Muscle of leg (tissue), 11 donors: Measurements from ENCODE around the gene TES. TPM values are rescaled to one million over a fixed set of nuclear protein-coding genes. Genes with fewer than 3 reads are reported as not detected.

Experiments used
- DNase-seq: peaks from one replicate; pipeline ENCODE4 v3.0.0; 2013
- H3K27ac ChIP-seq: one replicate; pipeline ENCODE4 v1.5.1; 2013; ENCODE audit warnings: mild to moderate bottlenecking, low read length, control low read depth
- H3K27me3 ChIP-seq: one replicate; pipeline ENCODE4 v1.6.1; 2013; ENCODE audit warnings: low read length; ENCODE audit not compliant: control insufficient read depth, insufficient read depth
- H3K36me3 ChIP-seq: one replicate; pipeline ENCODE4 v1.6.1; 2013; ENCODE audit warnings: low read length; ENCODE audit not compliant: control insufficient read depth, insufficient read depth
- H3K4me1 ChIP-seq: one replicate; pipeline ENCODE4 v1.6.1; 2013; ENCODE audit warnings: low read length; ENCODE audit not compliant: control insufficient read depth, insufficient read depth
- H3K4me3 ChIP-seq: one replicate; pipeline ENCODE4 v1.5.1; 2013; ENCODE audit warnings: low read length, control low read depth
- H3K9me3 ChIP-seq: replicated peaks from 2 replicates; pipeline ENCODE4 v1.6.1; 2013; ENCODE audit warnings: low read depth, low read length; ENCODE audit not compliant: control insufficient read depth
- WGBS: methylation state at CpG from one replicate; pipeline ENCODE4 v1.1.5; 2013; ENCODE audit warnings: missing lambda C conversion rate; ENCODE audit not compliant: insufficient coverage; 5-methylcytosine and 5-hydroxymethylcytosine counted together
- polyA plus RNA-seq, 8 donors: library from polyadenylated mRNA; unstranded; fragments of 120-200 nt; gene quantifications; one replicate each; pipeline versions ENCODE4 v1.2.1 to v1.2.3, GENCODE V29; 2013; ENCODE audit warnings: inconsistent platforms in 1 of 8, low replicate concordance in 1 of 8; ENCODE audit not compliant: insufficient read length in 8 of 8, insufficient read depth in 1 of 8
- total RNA-seq: library from RNA; stranded (reverse); fragments of 120-200 nt; gene quantifications from one replicate; pipeline ENCODE4 v1.2.4, GENCODE V29; 2013

The TES gene
- total and polyA plus RNA-seq, 9 donors = 15.6 to 36.7 (median 22.2) TPM

DNA sequence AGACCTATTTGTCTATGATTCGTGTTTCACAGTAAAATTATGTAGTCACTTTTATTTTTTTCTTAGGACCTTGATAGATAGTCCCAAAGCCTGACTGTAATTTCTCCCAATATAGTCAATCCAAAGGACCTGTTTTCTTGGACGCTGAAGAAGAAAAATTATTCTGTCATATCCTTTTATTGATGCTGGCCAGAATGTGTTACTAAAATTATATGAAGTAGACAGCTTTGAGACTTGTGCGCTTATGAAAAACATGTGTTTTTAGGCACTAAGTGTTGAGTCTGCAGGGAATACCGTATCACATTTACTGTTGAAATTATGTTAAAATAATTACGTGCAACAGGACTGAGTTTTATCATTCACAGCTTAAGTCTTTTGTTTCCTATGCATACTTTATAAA is 17.9 kb downstream of the TES start:
- Histone ChIP-seq H3K27ac (peak overlapping the region; percentile 71), H3K36me3 (no peaks in the 10 kb centered on the region), H3K9me3 (no peaks in the 10 kb centered on the region), H3K4me1 (peaks cover 11% of the 10 kb centered on the region), H3K27me3 (no peaks in the 10 kb centered on the region), H3K4me3 (no peak overlapping the region)
- no CpG with 5 or more reads among the region's 5 CpGs for WGBS
- peak; percentile 80 for DNase-seq

DNA sequence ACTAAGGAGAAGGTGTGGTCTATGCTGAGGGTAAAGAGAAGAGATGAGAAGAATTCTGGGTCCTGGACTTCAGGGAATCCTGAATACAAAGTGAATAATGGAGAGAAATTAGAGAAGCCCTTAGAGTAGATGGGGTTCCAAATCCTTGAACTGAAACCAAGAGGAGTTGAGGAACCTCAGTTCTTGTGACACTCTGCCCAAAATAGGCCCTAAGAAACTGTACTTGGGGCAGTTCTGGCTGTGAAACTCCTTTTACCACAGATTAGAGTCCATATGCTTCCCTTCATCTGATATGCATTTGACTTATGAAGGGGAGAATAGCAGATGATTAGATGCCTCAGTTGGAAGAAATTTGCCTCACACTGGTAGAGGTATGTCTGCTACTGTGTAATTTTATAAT is 19.0 kb downstream of the TES start:
- Histone ChIP-seq H3K4me3 (no peak overlapping the region), H3K9me3 (no peaks in the 10 kb centered on the region), H3K4me1 (peaks cover 11% of the 10 kb centered on the region), H3K36me3 (no peaks in the 10 kb centered on the region), H3K27ac (peak overlapping the region; percentile 25), H3K27me3 (no peaks in the 10 kb centered on the region)
- peak; percentile 39 for DNase-seq

DNA sequence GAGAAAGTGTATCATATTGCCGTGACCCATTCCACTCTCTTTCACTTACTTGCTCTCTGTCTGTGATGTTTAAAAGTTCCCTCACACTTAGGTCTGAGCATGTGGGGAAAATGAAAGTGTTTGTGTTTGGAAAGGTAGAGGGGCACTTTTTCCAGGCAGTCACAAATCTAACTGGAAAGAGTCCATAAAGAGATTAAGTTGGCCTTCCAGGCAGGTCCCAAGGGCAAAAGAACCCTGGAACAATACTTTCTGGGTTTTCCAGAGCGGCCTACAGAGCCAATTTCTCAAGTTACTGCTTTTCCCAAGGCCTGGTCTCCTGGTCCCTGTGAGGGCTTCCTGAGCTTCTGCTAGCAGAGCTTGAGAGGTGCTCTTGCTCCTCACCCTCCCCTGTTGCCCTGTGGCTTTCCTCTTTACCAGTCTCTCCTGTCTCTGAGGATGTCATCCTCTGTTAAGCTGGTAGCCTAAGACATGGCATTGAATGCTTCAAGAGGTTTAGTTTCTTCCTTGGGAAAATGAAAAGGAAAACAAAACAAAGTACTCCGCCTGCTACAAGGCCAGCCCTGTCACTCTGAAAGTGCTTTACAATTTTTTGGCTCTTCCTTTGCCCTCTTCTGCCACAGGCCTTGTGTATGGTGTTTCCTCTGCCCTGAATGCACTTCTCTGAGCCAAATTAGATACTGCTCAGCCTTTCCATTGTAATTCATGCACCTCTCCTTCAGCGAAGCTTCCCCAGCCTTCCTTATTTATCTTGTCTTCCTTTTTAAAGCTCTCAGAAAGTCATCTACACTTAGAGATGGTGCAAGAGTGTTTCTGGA is 20.1 kb downstream of the TES start:
- WGBS = 21% methylated on average over 1 of the region's 4 CpGs
- Histone ChIP-seq H3K4me3 (no peak overlapping the region), H3K4me1 (peaks cover 11% of the 10 kb centered on the region), H3K27me3 (no peaks in the 10 kb centered on the region), H3K36me3 (no peaks in the 10 kb centered on the region), H3K27ac (peak overlapping the region; percentile 83), H3K9me3 (no peaks in the 10 kb centered on the region)
- DNase-seq = peak; percentile 54

DNA sequence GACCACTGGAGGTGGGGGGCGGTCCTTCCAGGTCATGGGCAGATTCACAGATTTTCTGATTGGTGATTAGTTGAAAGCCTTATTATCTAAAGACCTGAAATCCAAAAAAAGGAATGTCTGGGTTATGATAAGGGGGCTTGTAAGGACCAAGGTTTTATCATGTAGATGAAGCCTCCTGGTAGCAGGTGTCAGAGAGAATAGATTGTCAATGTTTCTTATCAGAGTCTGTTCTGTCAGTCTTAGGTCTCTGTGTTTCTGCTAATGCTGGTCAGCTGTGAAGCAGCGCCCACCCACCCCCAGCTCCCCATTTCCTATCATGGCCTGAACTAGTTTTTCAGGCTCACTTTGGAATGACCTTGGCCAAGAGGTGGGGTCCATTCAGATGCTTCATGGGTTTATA is 21.2 kb downstream of the TES start:
- Histone ChIP-seq H3K4me3 (no peak overlapping the region), H3K36me3 (no peaks in the 10 kb centered on the region), H3K9me3 (no peaks in the 10 kb centered on the region), H3K27me3 (no peaks in the 10 kb centered on the region), H3K27ac (peak overlapping the region; percentile 40), H3K4me1 (peaks cover 11% of the 10 kb centered on the region)
- no CpG with 5 or more reads among the region's 2 CpGs for WGBS
- DNase-seq = no peak

DNA sequence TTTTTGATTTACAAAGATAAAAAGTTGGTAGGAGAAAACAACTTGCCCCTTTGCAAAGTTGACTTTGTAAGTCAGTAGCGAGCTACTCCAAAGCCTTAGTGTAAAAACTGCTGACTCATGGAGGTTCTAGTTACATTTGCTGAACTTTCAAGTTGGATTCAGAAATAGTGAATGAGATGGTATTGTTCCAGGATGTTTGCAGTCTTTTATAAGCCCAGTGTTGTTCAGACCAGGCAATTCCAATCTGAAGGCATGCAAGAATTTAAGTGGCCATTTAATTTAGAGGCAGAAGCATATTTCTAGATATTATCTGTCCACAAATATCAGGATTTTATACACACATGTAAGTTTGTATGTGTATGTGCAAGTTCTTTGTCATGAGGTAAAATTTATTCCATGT is 21.6 kb downstream of the TES start:
- Histone ChIP-seq H3K36me3 (no peaks in the 10 kb centered on the region), H3K4me3 (no peak overlapping the region), H3K4me1 (peaks cover 11% of the 10 kb centered on the region), H3K9me3 (no peaks in the 10 kb centered on the region), H3K27ac (peak overlapping the region; percentile 40), H3K27me3 (no peaks in the 10 kb centered on the region)
- DNase-seq = peak; percentile 77
- WGBS = 70% methylated on average over 1 of the region's 1 CpG

DNA sequence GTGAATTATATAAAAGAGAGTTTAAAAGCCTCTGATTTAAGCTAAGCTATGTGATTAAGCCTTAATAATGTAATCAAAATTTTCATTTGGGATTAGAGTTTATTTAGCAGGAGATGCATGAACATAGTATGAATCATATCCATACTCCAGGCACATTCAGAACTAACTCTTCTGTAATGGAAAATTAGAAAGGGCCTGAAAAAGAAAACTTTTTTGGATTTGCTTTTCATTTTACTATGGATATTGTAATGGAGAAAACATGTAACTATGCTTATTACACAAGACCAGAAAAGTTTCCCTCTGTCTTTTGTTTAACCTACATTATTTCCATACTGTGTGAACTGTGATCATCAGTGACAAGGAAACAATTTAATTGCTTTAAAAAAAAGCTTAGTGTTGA is 22.0 kb downstream of the TES start:
- peak; percentile 88 for DNase-seq
- H3K27ac ChIP-seq = peak overlapping the region; percentile 65
- no peaks in the 10 kb centered on the region for H3K9me3 ChIP-seq
- H3K4me3 ChIP-seq = no peak overlapping the region
- no peaks in the 10 kb centered on the region for H3K36me3 ChIP-seq
- H3K4me1 ChIP-seq = peaks cover 11% of the 10 kb centered on the region
- H3K27me3 ChIP-seq = no peaks in the 10 kb centered on the region

DNA sequence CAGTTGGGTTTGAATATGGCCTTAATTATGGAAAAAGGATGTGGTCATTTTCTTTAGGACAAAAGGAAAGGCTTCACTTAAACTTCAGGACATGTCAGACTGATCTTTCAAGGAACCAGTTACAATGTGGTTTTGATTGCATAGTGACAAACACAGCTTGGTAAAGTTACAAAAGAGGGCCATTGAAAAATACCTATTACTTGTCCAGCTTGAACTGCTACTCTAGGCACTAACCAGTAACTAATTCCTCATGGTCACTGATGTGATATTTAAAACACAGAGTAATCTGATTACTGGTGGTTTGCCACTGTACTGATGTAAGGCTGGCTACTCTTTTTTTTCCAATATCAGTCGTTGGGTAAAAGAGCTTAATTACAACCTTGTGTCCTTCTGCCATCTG is 22.6 kb downstream of the TES start:
- no peaks in the 10 kb centered on the region for H3K27me3 ChIP-seq
- H3K4me3 ChIP-seq = no peak overlapping the region
- DNase-seq = no peak
- H3K36me3 ChIP-seq = no peaks in the 10 kb centered on the region
- no peaks in the 10 kb centered on the region for H3K9me3 ChIP-seq
- WGBS = no CpG with 5 or more reads among the region's 1 CpG
- H3K27ac ChIP-seq = peak overlapping the region; percentile 65
- H3K4me1 ChIP-seq = peaks cover 11% of the 10 kb centered on the region

DNA sequence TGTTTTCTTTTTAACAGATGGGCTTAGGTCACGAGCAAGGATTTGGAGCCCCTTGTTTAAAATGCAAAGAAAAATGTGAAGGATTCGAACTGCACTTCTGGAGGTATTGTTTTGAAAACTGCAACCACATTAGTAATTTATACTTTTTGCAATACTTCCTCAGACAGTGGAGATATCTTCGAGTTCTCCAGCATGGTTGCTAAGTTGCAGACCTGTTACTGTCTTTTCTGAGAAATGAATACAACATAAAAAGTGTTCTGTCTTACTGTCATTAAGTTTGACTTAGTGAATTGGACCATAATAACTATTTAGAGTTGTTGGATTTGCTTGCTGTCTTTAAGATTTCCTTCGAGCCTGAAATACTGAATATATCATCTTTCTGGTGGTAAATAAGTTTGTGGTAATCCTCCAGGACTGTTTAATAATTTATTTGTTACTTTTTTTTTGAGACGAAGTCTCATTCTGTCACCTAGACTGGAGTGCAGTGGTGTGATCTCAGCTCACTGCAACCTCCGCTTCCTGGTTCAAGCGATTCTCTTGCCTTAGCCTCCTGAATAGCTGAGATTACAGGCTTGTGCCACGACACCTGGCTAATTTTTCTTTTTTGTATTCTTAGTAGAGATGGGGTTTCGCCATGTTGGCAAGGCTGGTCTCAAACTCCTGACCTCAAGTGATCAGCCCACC is 24.3 kb downstream of the TES start:
- WGBS = 93% methylated on average over 3 of the region's 9 CpGs

DNA sequence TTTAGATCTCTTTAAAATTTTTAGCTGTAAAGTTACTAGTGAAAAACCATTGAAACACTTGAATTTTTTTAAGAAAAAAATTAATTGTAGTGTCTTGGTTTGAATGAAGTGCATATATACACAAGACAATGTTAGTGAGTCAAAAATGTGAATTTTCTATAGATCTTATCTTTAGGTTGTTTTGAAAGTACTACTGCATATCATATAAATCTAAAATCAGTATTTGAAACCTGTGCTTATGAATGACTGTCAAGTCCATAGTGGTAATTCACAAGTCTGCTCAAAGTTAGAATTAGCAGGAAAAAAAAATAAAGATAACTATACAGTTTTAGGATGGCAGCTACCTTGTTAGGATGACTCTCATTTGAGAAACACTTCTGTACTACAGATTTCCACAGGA is 25.0 kb downstream of the TES start:
- H3K4me1 ChIP-seq = peaks cover 8% of the 10 kb centered on the region
- no peaks in the 10 kb centered on the region for H3K27me3 ChIP-seq
- no peaks in the 10 kb centered on the region for H3K9me3 ChIP-seq
- H3K27ac ChIP-seq = no peak overlapping the region
- no peaks in the 10 kb centered on the region for H3K36me3 ChIP-seq
- H3K4me3 ChIP-seq = no peak overlapping the region
- no peak for DNase-seq

More for the DNA sequence above, 24.3 kb downstream of the TES start:
- no peaks in the 10 kb centered on the region for H3K27me3 ChIP-seq
- H3K9me3 ChIP-seq = no peaks in the 10 kb centered on the region
- no peak overlapping the region for H3K27ac ChIP-seq
- no peak for DNase-seq
- no peak overlapping the region for H3K4me3 ChIP-seq
- H3K36me3 ChIP-seq = no peaks in the 10 kb centered on the region
- peaks cover 11% of the 10 kb centered on the region for H3K4me1 ChIP-seq

DNA sequence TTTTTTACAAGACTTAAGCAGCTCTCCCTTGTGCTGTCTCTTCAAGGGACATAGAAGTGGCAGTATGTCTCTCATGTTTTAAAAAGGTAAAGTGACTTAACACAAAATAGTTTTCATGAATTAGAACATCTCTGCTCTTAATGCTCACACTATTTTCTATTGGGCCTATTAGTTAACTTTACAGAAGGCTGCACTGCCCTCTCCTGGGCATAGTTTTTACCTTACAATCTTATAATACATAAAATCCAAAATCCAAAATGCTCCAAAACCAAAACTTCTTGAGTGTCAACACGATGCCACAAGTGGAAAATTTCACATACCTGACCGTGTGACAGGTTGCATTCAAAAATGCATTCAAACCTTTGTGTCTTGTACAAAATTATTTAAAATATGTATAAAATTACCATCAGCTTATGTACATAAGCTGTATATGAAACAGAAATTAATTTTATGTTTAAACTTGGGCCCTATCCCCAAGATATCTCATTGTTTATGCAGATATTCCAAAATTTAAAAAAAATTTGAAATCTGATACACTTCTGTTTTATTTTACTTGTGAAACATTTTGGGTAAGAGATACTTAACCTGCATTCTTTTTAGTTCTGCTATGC is 25.8 kb downstream of the TES start:
- no CpG with 5 or more reads among the region's 2 CpGs for WGBS
- Histone ChIP-seq H3K9me3 (no peaks in the 10 kb centered on the region), H3K36me3 (no peaks in the 10 kb centered on the region), H3K27ac (no peak overlapping the region), H3K27me3 (no peaks in the 10 kb centered on the region), H3K4me1 (peaks cover under 1% of the 10 kb centered on the region), H3K4me3 (no peak overlapping the region)
- peak; percentile 76 for DNase-seq
